ENCODE data around the gene FEM1C. TPM values are rescaled to one million over a fixed set of nuclear protein-coding genes. Genes with fewer than 3 reads are reported as not detected.

FEM1C gene
- total and polyA plus RNA-seq, 12 donors = 4.5 to 15.5 (median 11.9) TPM

DNA sequence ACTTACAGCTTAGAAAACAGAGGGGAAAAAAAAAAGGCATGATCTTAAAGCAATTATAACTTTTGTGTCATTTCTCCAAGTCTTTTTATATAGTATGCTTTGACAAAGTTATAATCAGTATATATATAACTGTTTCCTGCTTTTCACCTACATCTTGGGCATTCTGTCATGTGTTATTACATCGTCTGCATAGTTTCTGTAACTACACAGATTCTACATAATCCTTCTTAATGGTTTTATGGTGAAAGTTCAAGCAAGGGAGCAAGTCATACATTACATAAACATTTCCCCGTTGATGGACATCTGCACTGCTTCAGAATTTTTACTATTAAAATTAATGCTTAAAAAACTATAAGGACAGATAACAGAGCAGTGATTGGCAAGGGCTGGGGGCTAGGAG lies 12.1 kb downstream of the FEM1C start:
- H3K4me1 ChIP-seq (replicated peaks in 1 of 2) = peaks cover 0 to 52% of the 10 kb centered on the region in 2 donors
- H3K9me3 ChIP-seq (replicated peaks in 1 of 3) = no peaks in the 10 kb centered on the region
- H3K27ac ChIP-seq = no peak overlapping the region
- H3K36me3 ChIP-seq (replicated peaks in 1 of 2) = no peaks in the 10 kb centered on the region
- no peak overlapping the region for H3K4me3 ChIP-seq
- DNase-seq = no peak
- 68 to 75% (median 71%) methylated on average over 2 of the region's 2 CpGs for WGBS, 4 donors
- no peaks in the 10 kb centered on the region for H3K27me3 ChIP-seq
- TF ChIP-seq POLR2A (IDR thresholded peaks at IDR 0.05) = no peak
- TF ChIP-seq, protein P1, sequence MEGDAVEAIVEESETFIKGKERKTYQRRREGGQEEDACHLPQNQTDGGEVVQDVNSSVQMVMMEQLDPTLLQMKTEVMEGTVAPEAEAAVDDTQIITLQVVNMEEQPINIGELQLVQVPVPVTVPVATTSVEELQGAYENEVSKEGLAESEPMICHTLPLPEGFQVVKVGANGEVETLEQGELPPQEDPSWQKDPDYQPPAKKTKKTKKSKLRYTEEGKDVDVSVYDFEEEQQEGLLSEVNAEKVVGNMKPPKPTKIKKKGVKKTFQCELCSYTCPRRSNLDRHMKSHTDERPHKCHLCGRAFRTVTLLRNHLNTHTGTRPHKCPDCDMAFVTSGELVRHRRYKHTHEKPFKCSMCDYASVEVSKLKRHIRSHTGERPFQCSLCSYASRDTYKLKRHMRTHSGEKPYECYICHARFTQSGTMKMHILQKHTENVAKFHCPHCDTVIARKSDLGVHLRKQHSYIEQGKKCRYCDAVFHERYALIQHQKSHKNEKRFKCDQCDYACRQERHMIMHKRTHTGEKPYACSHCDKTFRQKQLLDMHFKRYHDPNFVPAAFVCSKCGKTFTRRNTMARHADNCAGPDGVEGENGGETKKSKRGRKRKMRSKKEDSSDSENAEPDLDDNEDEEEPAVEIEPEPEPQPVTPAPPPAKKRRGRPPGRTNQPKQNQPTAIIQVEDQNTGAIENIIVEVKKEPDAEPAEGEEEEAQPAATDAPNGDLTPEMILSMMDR (IDR thresholded peaks at IDR 0.05) = no peak
- intact Hi-C loops (cut with DNase I) = no loop called here

DNA sequence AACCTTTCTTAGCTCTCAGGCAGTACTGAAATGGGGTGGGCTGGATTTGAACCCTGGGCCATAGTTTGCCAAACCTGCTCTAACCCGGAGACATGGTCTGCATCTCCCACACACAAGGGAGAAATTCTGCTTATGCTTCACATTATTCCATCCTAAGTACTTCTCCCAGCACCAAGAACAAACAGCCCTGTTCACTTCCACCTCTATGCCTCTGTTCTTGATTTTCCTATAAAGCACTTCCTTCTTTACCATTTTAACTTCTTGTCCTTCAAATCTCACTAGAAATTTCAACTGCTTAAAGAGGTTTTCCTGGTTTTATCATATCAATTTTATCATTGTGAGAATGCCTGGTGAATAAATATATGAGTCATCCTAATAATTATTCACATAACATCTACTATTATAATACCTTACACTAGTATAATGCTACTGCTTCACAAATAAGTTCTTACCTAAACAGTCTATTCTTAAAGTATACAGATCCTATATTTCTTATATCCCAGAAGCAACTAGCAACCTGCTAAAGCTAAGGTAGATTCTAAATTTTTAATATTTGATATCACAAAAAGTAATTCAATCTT lies 12.7 kb downstream of the FEM1C start:
- 83 to 100% (median 91%) methylated on average over 1 of the region's 1 CpG for WGBS, 4 donors
- H3K27ac ChIP-seq = no peak overlapping the region
- no peaks in the 10 kb centered on the region for H3K36me3 ChIP-seq (replicated peaks in 1 of 2)
- no peak overlapping the region for H3K4me3 ChIP-seq
- no peaks in the 10 kb centered on the region for H3K9me3 ChIP-seq (replicated peaks in 1 of 3)
- no peaks in the 10 kb centered on the region for H3K27me3 ChIP-seq
- no peak for TF ChIP-seq POLR2A (IDR thresholded peaks at IDR 0.05)
- H3K4me1 ChIP-seq (replicated peaks in 1 of 2) = peaks cover 0 to 49% of the 10 kb centered on the region in 2 donors
- intact Hi-C loops (cut with DNase I) = no loop called here
- no peak for DNase-seq

DNA sequence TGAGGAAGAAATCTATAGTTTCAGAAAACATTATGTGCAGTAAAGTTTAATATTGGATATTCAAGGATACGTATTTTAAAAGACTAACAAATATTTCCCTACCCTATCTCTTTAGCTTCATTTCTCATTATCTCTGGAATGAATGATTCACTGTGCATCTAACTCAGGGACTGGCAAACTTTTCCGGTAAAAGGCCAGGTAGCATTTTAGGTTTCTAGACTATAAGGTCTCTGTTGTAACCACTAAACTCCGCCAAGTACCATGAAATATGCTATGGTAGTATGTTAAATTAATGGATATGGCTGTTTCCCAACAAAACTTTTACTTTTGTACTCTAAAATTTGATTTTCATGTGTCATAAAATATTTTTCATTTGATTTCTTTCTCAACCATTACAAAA lies 13.2 kb downstream of the FEM1C start:
- DNase-seq = no peak
- Histone ChIP-seq H3K27ac (no peak overlapping the region), H3K9me3 (replicated peaks in 1 of 3) (no peaks in the 10 kb centered on the region), H3K4me1 (replicated peaks in 1 of 2) (peaks cover 0 to 49% of the 10 kb centered on the region in 2 donors), H3K27me3 (no peaks in the 10 kb centered on the region), H3K4me3 (no peak overlapping the region), H3K36me3 (replicated peaks in 1 of 2) (no peaks in the 10 kb centered on the region)
- intact Hi-C loops (cut with DNase I) = no loop called here
- no peak for TF ChIP-seq POLR2A (IDR thresholded peaks at IDR 0.05)
- TF ChIP-seq, protein P1 (IDR thresholded peaks at IDR 0.05) = no peak
- 77 to 87% (median 81%) methylated on average over 3 of the region's 3 CpGs for WGBS, 4 donors

DNA sequence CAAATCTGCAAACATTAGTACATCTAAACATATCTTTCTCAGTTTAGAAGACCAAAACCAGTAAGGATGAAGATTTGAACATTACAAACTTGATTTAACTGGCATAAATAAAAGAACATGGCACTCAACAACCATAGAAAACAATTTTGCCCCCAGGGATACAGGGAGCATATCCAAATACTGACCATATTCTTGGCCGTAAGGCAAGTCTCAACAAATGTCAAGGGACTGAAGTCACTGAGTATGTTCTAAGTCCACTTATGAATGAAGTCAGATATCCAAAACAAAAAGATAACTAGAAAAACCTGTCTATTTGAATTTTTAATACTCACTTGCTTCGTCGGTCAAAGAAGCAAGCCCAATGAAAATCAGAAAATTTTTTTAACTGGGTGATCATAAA lies 14.1 kb downstream of the FEM1C start:
- Histone ChIP-seq H3K4me1 (replicated peaks in 1 of 2) (peaks cover 0 to 50% of the 10 kb centered on the region in 2 donors), H3K27ac (no peak overlapping the region), H3K36me3 (replicated peaks in 1 of 2) (no peaks in the 10 kb centered on the region), H3K9me3 (replicated peaks in 1 of 3) (no peaks in the 10 kb centered on the region), H3K27me3 (no peaks in the 10 kb centered on the region), H3K4me3 (no peak overlapping the region)
- 82 to 94% (median 89%) methylated on average over 3 of the region's 3 CpGs for WGBS, 4 donors
- TF ChIP-seq, protein P1 (IDR thresholded peaks at IDR 0.05) = no peak
- no peak for TF ChIP-seq POLR2A (IDR thresholded peaks at IDR 0.05)
- DNase-seq = no peak
- intact Hi-C loops (cut with DNase I) = no loop called here

DNA sequence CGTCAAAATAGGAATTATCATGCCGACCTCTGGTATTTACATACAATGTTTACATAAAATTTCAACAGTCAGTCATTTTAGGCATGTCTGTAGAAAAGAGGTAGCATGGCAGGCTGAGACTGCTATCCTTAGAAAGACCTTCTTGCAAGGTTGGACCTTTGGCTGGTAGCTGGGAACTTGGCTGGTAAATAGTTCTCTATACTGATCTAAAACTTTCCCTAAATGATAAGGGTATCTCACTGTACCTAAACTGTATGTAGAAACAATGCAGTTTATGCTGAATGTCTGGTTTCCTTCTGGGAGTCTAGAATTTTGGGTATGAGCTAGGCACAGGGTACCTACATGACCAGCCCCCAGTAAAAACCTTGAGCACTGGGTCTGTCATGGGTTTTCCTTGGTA lies 18.0 kb downstream of the FEM1C start:
- intact Hi-C loops (cut with DNase I) = no loop called here
- no peak for TF ChIP-seq POLR2A (IDR thresholded peaks at IDR 0.05)
- TF ChIP-seq, protein P1 (IDR thresholded peaks at IDR 0.05) = no peak
- Histone ChIP-seq H3K9me3 (replicated peaks in 1 of 3) (no peaks in the 10 kb centered on the region), H3K27me3 (no peaks in the 10 kb centered on the region), H3K4me1 (replicated peaks in 1 of 2) (peaks cover 0 to 62% of the 10 kb centered on the region in 2 donors), H3K36me3 (replicated peaks in 1 of 2) (peaks cover 0 to 14% of the 10 kb centered on the region in 2 donors), H3K4me3 (no peak overlapping the region), H3K27ac (no peak overlapping the region)
- DNase-seq = no peak
- WGBS, 4 donors = 84 to 96% (median 88%) methylated on average over 2 of the region's 2 CpGs
